Astrocyte of the spinal cord (primary cell): ENCODE measurements around the gene BAIAP2.
A peak's percentile ranks its signal among the peaks of the same experiment; 100 is the strongest.

Source experiments
- DNase-seq: peaks from one replicate; pipeline ENCODE4 v3.0.0; 2011; ENCODE audit warnings: low read depth, low spot score
- H3K4me3 ChIP-seq: 2 replicates; pipeline ENCODE4 v1.5.1; 2011; ENCODE audit warnings: low read depth, mild to moderate bottlenecking, low read length, moderate library complexity
- in situ Hi-C: cut with HindIII; loops from 2 replicates; pipeline ENCODE4 v1.10.0; 2017; ENCODE audit warnings: low sequenced_read_pairs
- TF ChIP-seq, protein P1 (sequence below): IDR thresholded peaks from 2 replicates; pipeline ENCODE4 v1.5.1; 2012; ENCODE audit warnings: low read depth, mild to moderate bottlenecking, low read length, inconsistent platforms

The BAIAP2 gene

DNA sequence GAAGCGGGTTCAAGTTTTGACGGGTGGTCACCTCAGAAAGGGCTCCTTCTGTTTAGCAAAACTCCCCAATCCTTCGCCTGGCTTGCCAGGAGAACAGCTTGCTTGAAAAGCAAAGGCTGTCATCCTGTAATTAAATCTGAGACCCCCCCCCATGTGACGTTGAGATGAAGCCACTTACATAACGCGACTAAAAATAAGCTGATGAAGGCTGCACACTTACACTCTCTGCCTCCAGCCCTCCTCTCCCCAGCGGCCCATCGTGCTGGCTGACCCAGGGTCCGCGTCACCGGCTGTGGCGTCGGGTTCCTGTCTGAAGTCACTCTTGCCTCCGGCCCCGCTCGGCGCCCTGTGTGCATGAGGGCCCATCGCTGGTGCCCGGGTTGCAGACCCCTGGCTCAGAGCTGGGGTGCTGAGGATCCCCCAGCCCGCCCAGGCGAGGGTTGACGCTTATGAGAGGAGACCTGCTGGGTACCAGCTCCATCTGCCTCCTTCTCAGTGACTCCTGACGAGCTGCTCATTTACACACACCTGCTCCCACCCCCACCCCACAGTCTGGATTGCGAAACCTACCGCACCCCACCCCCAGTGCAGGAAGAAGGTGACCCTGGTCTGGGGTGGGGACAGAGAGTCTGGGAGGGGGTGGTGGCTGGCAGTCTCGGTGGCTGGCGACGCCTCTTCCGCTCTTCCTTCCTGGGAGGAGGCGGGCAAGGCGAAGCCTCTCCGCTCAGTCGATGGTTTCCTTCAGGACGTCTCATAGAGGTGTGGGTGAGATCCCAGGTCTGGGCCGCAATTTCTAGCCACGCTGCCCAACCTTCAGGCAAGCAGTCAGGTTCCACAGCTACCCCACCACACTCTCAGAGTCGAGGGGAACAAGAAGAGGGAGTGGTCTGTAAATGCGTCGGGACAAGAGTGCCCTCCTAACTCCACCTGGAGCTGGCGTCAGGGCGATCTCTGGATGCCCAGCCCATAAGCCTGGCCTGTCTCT lies 3.1 kb upstream of the BAIAP2 start:
- H3K4me3 ChIP-seq: no peak overlapping the region
- TF ChIP-seq, protein P1, sequence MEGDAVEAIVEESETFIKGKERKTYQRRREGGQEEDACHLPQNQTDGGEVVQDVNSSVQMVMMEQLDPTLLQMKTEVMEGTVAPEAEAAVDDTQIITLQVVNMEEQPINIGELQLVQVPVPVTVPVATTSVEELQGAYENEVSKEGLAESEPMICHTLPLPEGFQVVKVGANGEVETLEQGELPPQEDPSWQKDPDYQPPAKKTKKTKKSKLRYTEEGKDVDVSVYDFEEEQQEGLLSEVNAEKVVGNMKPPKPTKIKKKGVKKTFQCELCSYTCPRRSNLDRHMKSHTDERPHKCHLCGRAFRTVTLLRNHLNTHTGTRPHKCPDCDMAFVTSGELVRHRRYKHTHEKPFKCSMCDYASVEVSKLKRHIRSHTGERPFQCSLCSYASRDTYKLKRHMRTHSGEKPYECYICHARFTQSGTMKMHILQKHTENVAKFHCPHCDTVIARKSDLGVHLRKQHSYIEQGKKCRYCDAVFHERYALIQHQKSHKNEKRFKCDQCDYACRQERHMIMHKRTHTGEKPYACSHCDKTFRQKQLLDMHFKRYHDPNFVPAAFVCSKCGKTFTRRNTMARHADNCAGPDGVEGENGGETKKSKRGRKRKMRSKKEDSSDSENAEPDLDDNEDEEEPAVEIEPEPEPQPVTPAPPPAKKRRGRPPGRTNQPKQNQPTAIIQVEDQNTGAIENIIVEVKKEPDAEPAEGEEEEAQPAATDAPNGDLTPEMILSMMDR: no peak
- in situ Hi-C loops: no loop called here
- no peak for DNase-seq

GRCh38 chr17:81032641-81033480 lies 2.1 kb upstream of the BAIAP2 start:
- no peak for DNase-seq
- TF ChIP-seq, protein P1: no peak
- H3K4me3 ChIP-seq: no peak overlapping the region
- in situ Hi-C loops: no loop called here

DNA sequence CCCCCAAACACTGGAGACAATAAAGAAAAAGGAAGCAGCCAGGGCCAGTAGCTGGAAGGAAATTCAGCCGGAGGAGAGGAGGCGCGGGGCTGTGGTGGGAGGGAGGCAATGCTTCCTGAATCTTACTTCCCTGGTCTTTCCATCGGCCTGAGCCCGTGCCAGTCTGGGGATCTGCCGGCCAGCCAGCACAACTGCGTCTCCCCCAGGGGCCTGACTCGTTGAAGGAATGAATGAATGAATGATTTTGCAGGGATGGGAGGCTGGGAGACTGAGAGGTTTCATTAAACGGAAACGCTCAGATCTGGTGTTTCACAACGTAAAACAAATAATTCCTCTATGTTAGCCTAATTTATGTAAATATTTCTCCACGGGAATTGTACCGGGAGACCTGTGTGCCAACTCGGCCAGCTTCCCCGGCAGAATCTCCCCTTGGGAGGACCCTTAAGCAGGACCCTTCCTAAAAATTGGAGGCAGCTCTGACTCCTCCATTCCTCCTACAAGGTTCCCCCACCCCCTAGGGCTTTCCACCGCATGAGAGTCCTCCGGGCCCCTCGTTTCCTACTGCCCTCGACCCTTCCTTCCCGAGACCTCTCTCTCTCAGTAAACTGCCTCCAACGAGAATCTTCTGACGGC lies 1.3 kb upstream of the BAIAP2 start:
- TF ChIP-seq, protein P1: no peak
- DNase-seq: no peak
- in situ Hi-C loops: no loop called here
- peak overlapping the region; percentile 62 for H3K4me3 ChIP-seq

DNA sequence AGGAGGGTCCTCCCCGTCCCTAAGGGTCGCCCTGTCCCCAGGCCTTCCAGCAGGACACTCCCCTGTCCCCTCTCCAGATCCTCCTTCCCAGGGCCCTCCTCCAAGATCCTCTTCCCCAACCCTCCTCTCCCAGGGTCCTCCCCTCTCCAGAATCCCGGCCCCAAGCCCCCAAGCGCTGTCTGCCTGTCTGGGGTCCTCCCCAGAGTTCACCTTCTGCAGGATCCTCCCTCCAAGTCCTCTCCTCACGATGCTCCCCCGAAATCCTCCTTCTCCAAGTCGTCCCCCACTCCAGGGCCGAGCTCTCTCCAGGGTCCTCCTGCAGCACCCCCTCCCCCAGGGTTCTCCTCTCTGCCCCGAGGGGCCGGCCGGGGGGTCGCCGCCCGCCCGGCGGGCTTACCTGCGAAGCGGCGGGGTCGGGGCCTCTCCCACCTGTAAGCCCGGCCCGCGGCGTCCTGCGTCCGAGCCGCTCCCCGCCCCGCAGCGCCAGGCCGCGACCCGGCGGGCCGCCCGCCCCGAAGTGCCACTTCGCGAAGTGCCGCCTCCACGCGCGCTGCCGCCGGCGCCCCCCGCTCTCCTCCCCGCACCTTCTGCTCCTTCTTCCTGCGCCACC lies 678 bp upstream of the BAIAP2 start:
- TF ChIP-seq, protein P1: no peak
- in situ Hi-C loops: no loop called here
- no peak for DNase-seq
- peak overlapping the region; percentile 62 for H3K4me3 ChIP-seq

GRCh38 chr17:81035521-81036196 lies 708 bp downstream of the BAIAP2 start:
- in situ Hi-C loops: no loop called here
- peak overlapping the region; percentile 60 for H3K4me3 ChIP-seq
- DNase-seq: no peak
- TF ChIP-seq, protein P1: no peak
